Kidney epithelial cell (primary cell): ENCODE data around the gene ZBTB3. TPM values are rescaled to one million over a fixed set of nuclear protein-coding genes. Genes with fewer than 3 reads are reported as not detected.

Experiments
- DNase-seq: peaks from one replicate; pipeline ENCODE4 v3.0.0-alpha.2; 2010; ENCODE audit warnings: low read depth
- H3K27me3 ChIP-seq: 2 replicates; pipeline ENCODE4 v1.6.0; 2011; ENCODE audit warnings: low read length; ENCODE audit not compliant: control insufficient read depth, insufficient read depth
- H3K36me3 ChIP-seq: 2 replicates; pipeline ENCODE4 v1.5.1; 2011; ENCODE audit warnings: low read length; ENCODE audit not compliant: control insufficient read depth, insufficient read depth
- H3K4me3 ChIP-seq: 2 replicates; pipeline ENCODE4 v1.5.1; 2011; ENCODE audit warnings: low read depth, mild to moderate bottlenecking, control low read depth, low read length
- CTCF ChIP-seq: IDR thresholded peaks from 2 replicates; pipeline ENCODE4 v1.5.1; 2011; ENCODE audit warnings: mild to moderate bottlenecking, moderate library complexity, low read length, control low read depth, inconsistent platforms; ENCODE audit not compliant: insufficient read depth, poor library complexity, severe bottlenecking
- total RNA-seq: library from RNA; depleted of rRNA; stranded (reverse); fragments of >200 nt; gene quantifications from 2 replicates; pipeline ENCODE4 v1.2.3, GENCODE V29; 2015

ZBTB3 gene
- total RNA-seq: 17.3 and 18.8 TPM in 2 replicates

- no peaks in the 10 kb centered on the region for H3K36me3 ChIP-seq
- peak; percentile 99 for DNase-seq
- TF ChIP-seq CTCF: no peak
- no peaks in the 10 kb centered on the region for H3K27me3 ChIP-seq
- peak within 1 kb of the TSS; percentile 67 for H3K4me3 ChIP-seq
Measured at GRCh38 chr11:62753736-62754603, at the start of gene ZBTB3. TSS of gene ZBTB3 (minus strand) at chr11:62754160. CDS start at chr11:62753664, 496 bp downstream.

- H3K36me3 ChIP-seq: peaks cover 3% of the 10 kb centered on the region
- DNase-seq: no peak
- no peak for TF ChIP-seq CTCF
- no peak overlapping the region for H3K4me3 ChIP-seq
- H3K27me3 ChIP-seq: no peaks in the 10 kb centered on the region
Measured at GRCh38 chr11:62801071-62801470, 47.1 kb upstream of the ZBTB3 start.

- H3K36me3 ChIP-seq: peaks cover 3% of the 10 kb centered on the region
- H3K4me3 ChIP-seq: no peak overlapping the region
- no peak for DNase-seq
Measured at GRCh38 chr11:62799486-62799885, 45.5 kb upstream of the ZBTB3 start.

GRCh38 chr11:62796281-62796680, 42.3 kb upstream of the ZBTB3 start:
- no peak overlapping the region for H3K4me3 ChIP-seq
- no peaks in the 10 kb centered on the region for H3K27me3 ChIP-seq
- DNase-seq: no peak
- no peak for TF ChIP-seq CTCF
- no peaks in the 10 kb centered on the region for H3K36me3 ChIP-seq

More at GRCh38 chr11:62799486-62799885, 45.5 kb upstream of the ZBTB3 start:
- TF ChIP-seq CTCF: no peak
- no peaks in the 10 kb centered on the region for H3K27me3 ChIP-seq

GRCh38 chr11:62794201-62794775, 40.3 kb upstream of the ZBTB3 start:
- no peak for DNase-seq
- Histone ChIP-seq H3K4me3 (no peak overlapping the region), H3K36me3 (no peaks in the 10 kb centered on the region), H3K27me3 (no peaks in the 10 kb centered on the region)
- no peak for TF ChIP-seq CTCF

GRCh38 chr11:62792202-62792575, 38.2 kb upstream of the ZBTB3 start:
- Histone ChIP-seq H3K4me3 (no peak overlapping the region), H3K36me3 (peaks cover 1% of the 10 kb centered on the region), H3K27me3 (no peaks in the 10 kb centered on the region)
- TF ChIP-seq CTCF: no peak
- no peak for DNase-seq
